ENCODE results near the gene SLC9B2. TPM values are rescaled to one million over a fixed set of nuclear protein-coding genes. Genes with fewer than 3 reads are reported as not detected.

SLC9B2 gene
- total RNA-seq, 1 experiment from 2014 or later, result 7.3 TPM

GRCh38 chr4:103089481-103089880 is 12.9 kb upstream of the SLC9B2 start:
- no peaks in the 10 kb centered on the region for H3K9me3 Mint-ChIP-seq
- H3K23me2 ChIP-seq (ENCODE audit: insufficient read length, low read depth, low read length, poor library complexity, severe bottlenecking), result no peaks in the 10 kb centered on the region
- no peak overlapping the region for H3T11ph ChIP-seq (ENCODE audit: low read length)
- no peak for TF ChIP-seq CTCF (conservative IDR thresholded peaks at IDR 0.05)
- peaks cover 14 to 50% (median 48%) of the 10 kb centered on the region in 3 experiments; a peak in 6 of 7 replicates for H3K36me3 Mint-ChIP-seq (ENCODE audit: insufficient read depth in 1 of 3, low read depth in 3 of 3)
- H2BK20ac ChIP-seq (ENCODE audit: low read depth, low read length, poor library complexity, severe bottlenecking), result no peak overlapping the region
- H2BK5ac ChIP-seq (ENCODE audit: insufficient read length, low read length), result no peak overlapping the region
- DNase-seq, result no peak
- H4K20me1 ChIP-seq (ENCODE audit: control insufficient read depth, insufficient read depth, insufficient read length), result no peaks in the 10 kb centered on the region
- H3K4me1 ChIP-seq (ENCODE audit: insufficient read depth, low read length), result no peaks in the 10 kb centered on the region
- H2BK12ac ChIP-seq (ENCODE audit: insufficient read length, low read depth, low read length), result no peak overlapping the region
- no peak overlapping the region for H2BK15ac ChIP-seq (ENCODE audit: low read depth, low read length)
- H3K56ac ChIP-seq (ENCODE audit: insufficient read length, low read depth, low read length), result no peak overlapping the region
- H4K5ac ChIP-seq (ENCODE audit: insufficient read length, low read depth, low read length), result no peak overlapping the region
- H3K9ac ChIP-seq (ENCODE audit: extremely low read depth, insufficient read length, low read length), result no peak overlapping the region
- H2BK120ac ChIP-seq (ENCODE audit: low read depth, low read length, poor library complexity, severe bottlenecking), result no peak overlapping the region
- no peaks in the 10 kb centered on the region for H3K9me3 ChIP-seq (ENCODE audit: control insufficient read depth, low read depth, low read length)
- H2AFZ ChIP-seq (ENCODE audit: low read length), result no peak overlapping the region
- no peak overlapping the region for H3K4me2 ChIP-seq (ENCODE audit: insufficient read depth, insufficient read length, low read length)
- no peaks in the 10 kb centered on the region for H3K27me3 Mint-ChIP-seq (ENCODE audit: low read depth)
- H2AK5ac ChIP-seq (ENCODE audit: insufficient read length, low read length), result no peak overlapping the region
- H4K91ac ChIP-seq (ENCODE audit: insufficient read length, low read depth, low read length), result no peak overlapping the region
- no peak overlapping the region for H3K4me3 Mint-ChIP-seq
- no peak overlapping the region for H3K23ac ChIP-seq (ENCODE audit: insufficient read length, low read depth, low read length)
- H3K4me1 Mint-ChIP-seq, result 0 out of 4 replicates have a peak, but pooled peaks cover 0 to 2% of the 10 kb centered on the region in 2 experiments
- no peak overlapping the region for H3K27ac ChIP-seq (ENCODE audit: insufficient read length, low read depth, low read length)
- H4K8ac ChIP-seq (replicated peaks; ENCODE audit: insufficient read length, low read depth, low read length), result no peak overlapping the region
- H3K79me2 ChIP-seq (ENCODE audit: insufficient read depth, low read length), result no peaks in the 10 kb centered on the region
- WGBS (ENCODE audit: extremely low coverage, insufficient read length, low lambda C conversion rate), result no CpG with 5 or more reads among the region's 2 CpGs
- H3K18ac ChIP-seq (ENCODE audit: insufficient read length, low read depth, low read length), result no peak overlapping the region
- H3K79me1 ChIP-seq (ENCODE audit: insufficient read depth, low read depth, low read length, poor library complexity, severe bottlenecking), result no peaks in the 10 kb centered on the region
- H3K4ac ChIP-seq (ENCODE audit: low read depth, low read length), result no peak overlapping the region
- H3K14ac ChIP-seq (ENCODE audit: insufficient read depth, low read length), result no peak overlapping the region
- no peak overlapping the region for H3K27ac Mint-ChIP-seq
- H3K27me3 ChIP-seq (ENCODE audit: insufficient read depth, low read length), result no peaks in the 10 kb centered on the region
